ENCODE results near the gene ZCCHC17.

ZCCHC17 gene

GRCh38 chr1:31302709-31303441 lies 6.0 kb downstream of the ZCCHC17 start:
- no peak for DNase-seq (ENCODE audit: low read depth in 1 of 2, low spot score in 1 of 2)

DNA sequence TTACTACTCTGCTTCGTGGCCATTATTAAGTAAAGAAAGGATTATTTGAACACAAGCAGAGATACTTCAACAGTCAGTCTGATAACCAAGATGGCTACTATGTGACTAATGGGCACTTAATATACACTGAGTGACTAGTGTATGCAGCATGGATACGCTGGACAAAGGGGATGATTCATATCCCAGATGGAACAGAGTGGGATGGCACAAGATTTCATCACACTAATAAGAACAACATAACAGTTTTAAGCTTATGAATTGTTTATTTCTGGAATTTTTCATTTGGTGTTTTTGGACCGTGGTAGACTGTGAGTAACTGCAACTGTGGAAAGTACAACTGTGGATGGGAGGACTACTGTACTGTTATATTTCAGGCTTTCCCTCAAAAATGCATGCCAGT lies 9.4 kb downstream of the ZCCHC17 start:
- DNase-seq (ENCODE audit: low read depth in 1 of 2, low spot score in 1 of 2): no peak

DNA sequence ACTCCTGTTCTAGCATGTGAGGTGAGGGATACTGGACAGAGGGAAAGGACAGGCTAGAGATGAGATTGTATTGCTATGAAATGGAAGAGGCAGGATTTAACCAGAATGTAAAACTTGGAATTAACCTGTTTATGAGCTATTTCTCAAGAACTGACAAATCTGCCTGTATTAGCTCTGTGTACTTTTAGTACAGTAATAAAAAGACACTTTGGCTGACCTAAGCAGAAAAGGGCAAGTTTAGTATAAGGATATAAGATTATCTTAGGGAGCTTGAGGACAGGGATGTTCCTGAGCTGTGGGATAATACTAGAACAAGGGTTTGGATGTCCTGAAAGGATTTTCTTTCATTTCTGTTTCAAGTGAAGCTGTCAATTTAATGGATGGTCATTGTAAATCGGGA lies 11.2 kb downstream of the ZCCHC17 start:
- no peak for DNase-seq (ENCODE audit: low read depth in 1 of 2, low spot score in 1 of 2)

DNA sequence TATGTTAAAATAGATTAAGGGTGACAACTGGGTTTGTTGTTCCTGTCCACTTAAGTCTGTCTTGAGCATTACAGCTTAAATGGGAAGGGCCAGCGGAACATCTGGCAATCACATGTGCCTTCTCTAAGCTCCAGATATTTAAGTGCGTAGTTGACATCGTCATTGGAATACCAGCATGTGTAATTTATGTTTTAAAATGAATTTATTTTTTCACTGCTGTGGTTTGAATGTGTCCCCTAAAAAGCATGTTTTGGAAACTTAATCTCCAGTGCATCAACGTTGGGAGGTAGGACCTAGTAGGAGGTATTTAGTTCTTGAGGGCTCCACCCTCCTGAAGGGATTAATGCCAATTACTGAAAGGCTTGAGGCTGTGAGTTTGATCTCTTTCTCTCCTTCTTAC lies 13.4 kb downstream of the ZCCHC17 start:
- no peak for DNase-seq (ENCODE audit: low read depth in 1 of 2, low spot score in 1 of 2)

DNA sequence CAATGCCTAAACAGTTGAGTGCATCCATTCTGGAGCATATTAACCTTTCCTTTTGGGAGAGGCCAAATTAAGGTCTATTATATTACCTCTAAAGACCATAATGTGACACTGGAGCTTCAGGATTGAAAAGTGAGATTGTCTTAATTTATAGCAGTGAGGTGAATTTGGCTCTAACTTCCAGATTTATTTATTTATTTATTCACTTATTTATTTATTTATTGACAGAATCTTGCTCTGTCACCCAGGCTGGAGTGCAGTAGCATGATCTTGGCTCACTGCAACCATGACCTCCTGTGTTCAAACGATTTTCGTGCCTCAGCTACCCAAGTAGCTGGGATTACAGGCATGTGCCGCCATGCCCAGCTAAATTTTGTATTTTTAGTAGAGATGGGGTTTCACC lies 19.1 kb downstream of the ZCCHC17 start:
- no peak for DNase-seq (ENCODE audit: low read depth in 1 of 2, low spot score in 1 of 2)

DNA sequence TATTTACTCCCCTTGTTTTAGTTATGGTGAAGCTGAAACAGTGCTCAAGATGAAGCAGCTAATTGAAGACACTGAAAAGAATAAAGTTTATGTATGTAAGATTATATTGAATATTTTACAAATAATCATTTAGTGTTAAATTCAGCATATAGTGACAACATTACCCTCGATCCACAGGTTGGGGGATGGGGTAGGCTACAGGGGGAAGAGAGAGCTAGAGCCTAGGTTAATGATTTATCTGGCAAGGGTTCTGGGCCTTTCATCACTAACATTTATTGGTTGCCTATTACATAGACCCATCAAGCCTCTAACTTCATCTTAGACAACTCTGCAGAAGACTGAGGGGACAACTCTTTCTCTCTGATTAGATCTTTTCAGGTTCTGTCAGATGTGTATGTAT lies 21.3 kb downstream of the ZCCHC17 start:
- DNase-seq (ENCODE audit: low read depth in 1 of 2, low spot score in 1 of 2): no peak

GRCh38 chr1:31324093-31324492 lies 27.3 kb downstream of the ZCCHC17 start:
- DNase-seq (ENCODE audit: low read depth in 1 of 2, low spot score in 1 of 2): no peak

DNA sequence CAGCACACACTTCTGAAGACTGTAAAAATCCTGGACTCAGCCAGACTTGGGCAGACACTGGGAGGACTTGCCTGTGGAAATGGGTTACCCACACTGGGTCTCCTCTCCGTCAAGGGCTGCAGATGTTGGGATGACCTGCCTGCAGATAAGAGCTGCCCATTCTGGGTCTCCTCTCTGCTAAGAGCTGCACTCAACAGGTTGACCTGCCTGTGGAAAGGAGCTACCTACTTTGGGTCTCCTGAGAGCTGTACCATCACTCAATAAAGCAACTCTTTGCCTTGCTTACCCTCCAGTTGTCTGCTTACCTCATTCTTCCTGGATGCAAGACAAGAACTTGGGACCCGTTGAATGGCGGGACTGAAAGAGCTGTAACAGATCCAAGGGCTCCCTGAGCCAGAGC lies 28.2 kb downstream of the ZCCHC17 start:
- DNase-seq (ENCODE audit: low read depth in 1 of 2, low spot score in 1 of 2): no peak

- DNase-seq (ENCODE audit: low read depth in 1 of 2, low spot score in 1 of 2): no peak
Observed at GRCh38 chr1:31326461-31326860, 29.6 kb downstream of the ZCCHC17 start.

DNA sequence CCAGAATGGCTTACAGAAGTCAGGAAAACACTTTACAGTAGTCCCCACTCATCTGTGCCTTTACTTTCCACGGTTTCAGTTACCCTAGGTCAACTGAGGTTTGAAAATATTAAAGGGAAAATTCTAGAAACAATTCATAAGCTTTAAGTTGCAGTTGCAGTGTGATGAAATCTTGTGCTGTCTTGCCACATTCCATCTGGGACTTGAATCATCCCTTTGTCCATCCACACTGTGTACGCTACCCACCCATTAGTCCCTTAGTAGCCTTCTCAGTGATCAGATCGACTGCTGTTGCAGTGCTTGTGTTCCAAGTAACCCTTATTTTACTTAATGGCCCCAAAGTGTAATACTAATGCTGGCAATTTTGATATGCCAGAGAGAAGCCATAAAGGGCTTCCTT lies 30.5 kb downstream of the ZCCHC17 start:
- no peak for DNase-seq (ENCODE audit: low read depth in 1 of 2, low spot score in 1 of 2)

DNA sequence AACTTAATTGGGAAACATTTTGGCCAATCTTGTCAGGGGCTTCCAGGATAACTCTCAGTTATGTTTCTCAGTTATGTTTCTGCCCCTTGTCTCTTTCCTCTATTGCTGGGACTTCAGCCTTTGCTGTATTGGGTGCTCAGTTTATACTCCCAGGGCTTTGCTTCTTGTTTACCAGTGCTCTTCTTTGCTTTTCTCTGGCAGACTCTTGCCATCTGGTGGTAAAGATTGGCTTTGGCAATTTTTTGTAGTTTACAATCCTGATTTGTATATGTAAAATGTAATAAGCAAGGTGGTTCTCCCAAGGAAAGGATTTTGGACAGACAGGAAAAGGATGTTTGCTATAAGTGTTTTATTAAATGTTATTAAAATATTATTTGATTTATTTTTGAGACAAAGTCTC lies 38.2 kb downstream of the ZCCHC17 start:
- no peak for DNase-seq (ENCODE audit: low read depth in 1 of 2, low spot score in 1 of 2)

GRCh38 chr1:31336687-31337467 lies 40.0 kb downstream of the ZCCHC17 start:
- no peak for DNase-seq (ENCODE audit: low read depth in 1 of 2, low spot score in 1 of 2)

DNA sequence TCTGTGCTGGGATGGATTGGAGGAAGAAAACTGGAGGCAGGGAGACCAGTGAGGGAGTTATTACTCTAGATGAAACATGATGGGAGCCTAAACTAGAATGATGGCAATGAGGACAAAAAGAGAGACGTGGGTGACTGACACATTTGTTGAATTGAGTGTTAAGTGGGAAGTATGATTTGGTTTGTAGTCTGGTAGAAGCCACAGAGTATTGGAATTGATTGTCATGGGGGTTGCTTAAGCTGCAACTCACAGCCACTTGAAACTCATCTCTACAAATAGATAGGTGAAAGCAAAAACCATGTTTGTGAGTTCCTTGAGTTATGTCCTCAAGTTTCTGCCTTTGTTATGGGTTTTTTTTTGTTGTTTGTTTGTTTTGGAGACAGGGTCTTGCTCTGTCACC lies 47.7 kb downstream of the ZCCHC17 start:
- no peak for DNase-seq (ENCODE audit: low read depth in 1 of 2, low spot score in 1 of 2)

GRCh38 chr1:31345635-31346034 lies 48.8 kb downstream of the ZCCHC17 start:
- no peak for DNase-seq (ENCODE audit: low read depth in 1 of 2, low spot score in 1 of 2)

- no peak for DNase-seq (ENCODE audit: low read depth in 1 of 2, low spot score in 1 of 2)
Observed at GRCh38 chr1:31346785-31347184, 50.0 kb downstream of the ZCCHC17 start.

DNA sequence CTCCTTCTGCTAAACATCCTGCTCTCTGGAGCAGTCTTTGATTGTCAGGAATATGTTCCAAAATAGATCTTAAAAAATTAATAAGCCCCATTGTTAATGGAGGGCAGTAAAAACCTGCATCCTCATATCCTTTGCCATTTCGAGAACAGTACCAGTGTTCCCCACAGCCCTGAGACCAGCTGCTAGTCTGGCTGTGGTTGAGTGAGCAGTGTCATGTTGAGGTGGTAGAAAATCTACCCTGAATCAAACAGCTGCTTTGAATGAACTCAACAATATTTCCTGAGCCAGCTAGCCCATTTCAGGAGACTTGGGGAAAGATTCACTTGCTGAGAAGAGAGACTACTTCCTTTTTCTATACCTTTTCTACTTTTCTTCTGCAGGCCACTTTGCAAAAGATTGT lies 51.6 kb downstream of the ZCCHC17 start:
- DNase-seq (ENCODE audit: low read depth in 1 of 2, low spot score in 1 of 2): no peak

DNA sequence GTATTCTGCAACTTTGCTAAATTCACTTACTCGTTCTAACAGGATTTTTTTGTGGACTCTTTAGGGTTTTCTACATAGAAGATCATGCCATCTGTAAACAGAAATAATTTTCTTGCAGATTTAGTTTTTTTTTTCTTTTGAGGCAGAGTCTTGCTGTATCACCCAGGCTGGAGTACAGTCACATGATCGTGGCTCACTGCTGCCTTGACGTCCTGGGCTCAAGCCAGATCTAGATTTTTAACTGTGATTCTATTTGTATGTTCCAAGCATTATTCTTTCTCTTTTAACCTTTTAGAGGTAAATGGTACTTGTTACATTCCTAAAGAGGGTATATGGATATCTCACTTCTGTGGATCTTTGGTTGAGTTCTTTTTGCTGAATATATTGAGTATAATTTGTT lies 57.5 kb downstream of the ZCCHC17 start:
- no peak for DNase-seq (ENCODE audit: low read depth in 1 of 2, low spot score in 1 of 2)

DNA sequence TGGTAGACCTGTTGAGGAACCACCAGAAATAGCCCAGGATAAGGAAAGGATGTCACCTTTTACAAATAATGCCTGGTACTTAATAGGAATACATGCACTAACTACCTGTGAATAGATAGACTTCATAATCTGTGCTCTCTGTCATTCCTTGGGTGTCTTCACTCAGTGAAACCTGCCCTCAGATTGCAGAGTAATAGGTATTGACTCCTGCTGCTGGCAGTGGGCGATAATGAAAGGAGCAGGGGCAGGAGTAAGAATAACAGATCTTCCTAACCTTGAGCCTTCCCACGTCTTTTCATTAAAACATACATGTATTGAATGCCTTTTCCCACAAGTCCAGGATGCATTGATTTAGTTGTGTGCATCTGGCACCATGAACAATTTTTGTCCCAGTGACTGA lies 59.6 kb downstream of the ZCCHC17 start:
- DNase-seq (ENCODE audit: low read depth in 1 of 2, low spot score in 1 of 2): no peak

- no peak for DNase-seq (ENCODE audit: low read depth in 1 of 2, low spot score in 1 of 2)
Observed at GRCh38 chr1:31361607-31362006, 64.8 kb downstream of the ZCCHC17 start.

- no peak for DNase-seq (ENCODE audit: low read depth in 1 of 2, low spot score in 1 of 2)
Observed at GRCh38 chr1:31362032-31362431, 65.2 kb downstream of the ZCCHC17 start.

DNA sequence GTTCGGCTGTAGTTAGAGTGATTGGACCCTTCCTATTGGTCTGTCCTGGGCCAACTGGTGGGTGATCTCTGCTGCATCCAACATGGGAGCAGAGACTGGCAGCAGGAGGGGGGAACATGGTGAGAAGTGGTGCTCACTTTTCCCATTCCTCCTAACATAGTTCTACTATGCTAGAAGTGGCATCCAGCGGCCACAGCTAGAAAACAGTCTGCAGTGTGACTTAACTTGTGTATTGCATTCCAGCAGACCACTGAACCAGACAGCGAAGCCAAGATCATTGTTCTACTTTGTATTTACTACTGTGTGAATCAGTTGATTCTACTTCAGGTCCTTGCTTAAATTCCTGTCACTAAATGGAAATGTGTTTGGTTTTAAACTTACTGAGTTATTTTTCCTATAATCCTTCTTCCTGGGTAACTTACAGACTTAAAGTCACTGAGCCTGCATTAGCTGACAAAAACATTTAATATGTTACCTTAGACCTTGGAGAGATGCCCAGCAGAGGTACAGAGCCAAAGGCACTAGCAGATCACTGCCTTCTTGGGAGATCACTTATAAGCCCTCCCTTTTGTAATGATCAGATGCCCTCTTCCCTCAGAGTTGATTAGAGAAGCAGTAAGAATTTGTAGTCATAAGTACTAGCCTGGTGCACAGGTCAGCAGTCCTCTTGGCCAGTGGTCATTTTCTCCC lies 67.9 kb downstream of the ZCCHC17 start:
- no peak for DNase-seq (ENCODE audit: low read depth in 1 of 2, low spot score in 1 of 2)

DNA sequence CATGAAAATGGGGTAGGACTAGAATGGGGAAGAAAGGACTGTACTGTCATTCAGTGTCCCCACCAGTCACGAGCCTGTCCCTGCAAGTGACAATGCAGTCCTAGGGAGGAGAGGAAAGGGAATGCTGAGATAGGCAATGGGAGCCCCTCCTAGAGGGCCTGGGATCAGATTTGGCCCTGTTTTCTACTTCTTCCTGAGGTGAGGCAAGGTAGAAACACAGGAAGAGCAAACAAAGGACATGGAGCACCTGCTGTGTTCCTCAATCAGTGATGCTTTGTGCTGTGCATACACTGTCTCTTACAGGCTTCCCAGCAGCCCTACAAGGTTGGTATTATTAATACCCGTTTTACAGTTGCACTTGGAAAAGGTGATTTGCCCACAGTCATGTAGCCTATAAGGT lies 70.0 kb downstream of the ZCCHC17 start:
- DNase-seq (ENCODE audit: low read depth in 1 of 2, low spot score in 1 of 2): no peak

Data from activated CD4-positive, alpha-beta T cell treated with anti-CD3 and anti-CD28 coated beads, Interleukin-2, amount 50 U/mL, for 24 hours (primary cell).